Osteocyte (in vitro differentiated cells): Measurements from ENCODE around the gene MEGF6. TPM values are rescaled to one million over a fixed set of nuclear protein-coding genes. Genes with fewer than 3 reads are reported as not detected.

Experiments
- DNase-seq: peaks from one replicate; pipeline ENCODE4 v3.0.0; 2021; ENCODE audit warnings: mixed read lengths; ENCODE audit not compliant: unreplicated experiment; ENCODE audit errors: extremely low spot score
- H3K27ac Mint-ChIP-seq: one replicate; pipeline ENCODE4 v1.8.0; 2021; ENCODE audit warnings: mild to moderate bottlenecking, mixed read lengths; ENCODE audit not compliant: unreplicated experiment
- H3K27me3 Mint-ChIP-seq: one replicate; pipeline ENCODE4 v1.8.0; 2021; ENCODE audit warnings: mixed read lengths; ENCODE audit not compliant: unreplicated experiment
- H3K36me3 Mint-ChIP-seq: one replicate; pipeline ENCODE4 v1.8.0; 2021; ENCODE audit warnings: mixed read lengths; ENCODE audit not compliant: unreplicated experiment
- H3K4me1 Mint-ChIP-seq: one replicate; pipeline ENCODE4 v1.8.0; 2021; ENCODE audit warnings: mixed read lengths; ENCODE audit not compliant: unreplicated experiment
- H3K4me3 Mint-ChIP-seq: one replicate; pipeline ENCODE4 v1.8.0; 2021; ENCODE audit warnings: mild to moderate bottlenecking, moderate library complexity, mixed read lengths; ENCODE audit not compliant: unreplicated experiment
- H3K9me3 Mint-ChIP-seq: one replicate; pipeline ENCODE4 v1.8.0; 2021; ENCODE audit warnings: mixed read lengths; ENCODE audit not compliant: unreplicated experiment
- CTCF ChIP-seq: fragments of 200-600 bp; sonication (generic); IDR thresholded peaks from 2 replicates; pipeline ENCODE4 v1.5.0; 2021; ENCODE audit warnings: antibody characterized with exemption, mild to moderate bottlenecking, moderate library complexity
- total RNA-seq: library from RNA; stranded (reverse); gene quantifications from 2 replicates; pipeline ENCODE4 v1.2.1, GENCODE V29; 2021

Gene MEGF6
- total RNA-seq, 1 donor from 2014 or later = 255 TPM

- Mint-ChIP-seq H3K4me1 (peaks cover 18% of the 10 kb centered on the region), H3K4me3 (no peak overlapping the region), H3K27ac (no peak overlapping the region), H3K36me3 (peaks cover 15% of the 10 kb centered on the region), H3K9me3 (no peaks in the 10 kb centered on the region), H3K27me3 (no peaks in the 10 kb centered on the region)
- no peak for TF ChIP-seq CTCF
- no peak for DNase-seq
Measured at GRCh38 chr1:3511856-3512255, 99.5 kb downstream of the MEGF6 start.

- peaks cover 20% of the 10 kb centered on the region for H3K36me3 Mint-ChIP-seq
- TF ChIP-seq CTCF = no peak
- no peak overlapping the region for H3K27ac Mint-ChIP-seq
- H3K4me3 Mint-ChIP-seq = no peak overlapping the region
- no peak for DNase-seq
- peaks cover 16% of the 10 kb centered on the region for H3K4me1 Mint-ChIP-seq
- H3K9me3 Mint-ChIP-seq = no peaks in the 10 kb centered on the region
- no peaks in the 10 kb centered on the region for H3K27me3 Mint-ChIP-seq
Measured at GRCh38 chr1:3511306-3511705, 100.0 kb downstream of the MEGF6 start.

- Mint-ChIP-seq H3K4me1 (peaks cover 12% of the 10 kb centered on the region), H3K36me3 (peaks cover 20% of the 10 kb centered on the region), H3K27me3 (no peaks in the 10 kb centered on the region)
Measured at GRCh38 chr1:3510956-3511250, 100.4 kb downstream of the MEGF6 start.

GRCh38 chr1:3510136-3510955, 101.0 kb downstream of the MEGF6 start:
- TF ChIP-seq CTCF = no peak
- Mint-ChIP-seq H3K27ac (no peak overlapping the region), H3K27me3 (no peaks in the 10 kb centered on the region), H3K36me3 (peaks cover 20% of the 10 kb centered on the region), H3K9me3 (no peaks in the 10 kb centered on the region), H3K4me1 (peaks cover 12% of the 10 kb centered on the region), H3K4me3 (no peak overlapping the region)
- DNase-seq = no peak

More at GRCh38 chr1:3510956-3511250, 100.4 kb downstream of the MEGF6 start:
- DNase-seq = no peak
- no peaks in the 10 kb centered on the region for H3K9me3 Mint-ChIP-seq
- H3K27ac Mint-ChIP-seq = no peak overlapping the region
- H3K4me3 Mint-ChIP-seq = no peak overlapping the region
- TF ChIP-seq CTCF = no peak

- no peak overlapping the region for H3K27ac Mint-ChIP-seq
- no peak for DNase-seq
- H3K27me3 Mint-ChIP-seq = no peaks in the 10 kb centered on the region
- no peak overlapping the region for H3K4me3 Mint-ChIP-seq
- no peak for TF ChIP-seq CTCF
- H3K36me3 Mint-ChIP-seq = peaks cover 20% of the 10 kb centered on the region
- H3K4me1 Mint-ChIP-seq = peaks cover 17% of the 10 kb centered on the region
- no peaks in the 10 kb centered on the region for H3K9me3 Mint-ChIP-seq
Measured at GRCh38 chr1:3509721-3510120, 101.6 kb downstream of the MEGF6 start.
